ENCODE data around the gene MSANTD3.

GRCh38 chr9:100397529-100398266 lies 29.2 kb upstream of the MSANTD3 start:
- TF ChIP-seq ELK1 (IDR thresholded peaks at IDR 0.05; ENCODE audit: borderline replicate concordance, low read depth, low read length) (no peak), CTCF (conservative IDR thresholded peaks at IDR 0.05; ENCODE audit: low read depth, low read length) (no peak), CHD1 (IDR thresholded peaks at IDR 0.05; ENCODE audit: low read depth, low read length) (no peak), USF2 (IDR thresholded peaks at IDR 0.05; ENCODE audit: low read depth, low read length) (no peak), RAD21 (IDR thresholded peaks at IDR 0.05; ENCODE audit: low read length) (no peak), POLR2A (IDR thresholded peaks at IDR 0.05; ENCODE audit: low read depth, low read length) (no peak), BHLHE40 (IDR thresholded peaks at IDR 0.05; ENCODE audit: low read depth, low read length) (no peak), MXI1 (IDR thresholded peaks at IDR 0.05; ENCODE audit: borderline replicate concordance, low read depth, low read length) (no peak), RFX5 (IDR thresholded peaks at IDR 0.05; ENCODE audit: low read depth, low read length) (no peak)
